Mammary epithelial cell (primary cell): ENCODE results near the gene ACYP2.

Source experiments
- EZH2 ChIP-seq: IDR thresholded peaks from 2 replicates; pipeline ENCODE4 v1.6.1; 2012; ENCODE audit warnings: low read length, inconsistent platforms, borderline replicate concordance
- TF ChIP-seq, protein P1 (sequence below), 2 donors: IDR thresholded peaks in 1 of 2; conservative IDR thresholded peaks in 1 of 2; 2 replicates each; pipeline ENCODE4 v1.5.1; 2011 to 2012; ENCODE audit warnings: inconsistent platforms in 2 of 2, low read length in 2 of 2, mild to moderate bottlenecking in 2 of 2, control low read depth in 1 of 2, low read depth in 1 of 2; ENCODE audit not compliant: insufficient read depth in 1 of 2; ENCODE audit errors: extremely low read depth in 1 of 2

DNA sequence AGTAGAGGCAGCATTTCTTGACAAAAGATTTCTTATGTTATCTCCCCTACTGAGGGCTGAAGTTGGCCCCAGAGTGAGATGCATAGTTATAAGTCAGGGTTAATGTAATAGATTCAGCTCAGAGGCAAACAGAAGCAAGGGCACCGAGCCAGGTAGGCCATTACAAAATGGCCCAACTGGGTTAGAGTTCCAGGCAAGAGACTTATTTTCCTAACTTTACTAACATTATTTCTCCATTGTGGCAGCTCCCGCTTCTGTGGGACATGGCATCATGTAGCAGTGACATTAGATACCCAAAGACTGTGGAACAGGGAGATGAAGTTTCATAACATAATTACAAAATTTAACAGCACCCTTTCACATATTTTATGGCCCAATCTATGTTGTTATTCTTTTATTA, 113.5 kb downstream of the ACYP2 start:
- no peak for TF ChIP-seq EZH2
- TF ChIP-seq, protein P1, sequence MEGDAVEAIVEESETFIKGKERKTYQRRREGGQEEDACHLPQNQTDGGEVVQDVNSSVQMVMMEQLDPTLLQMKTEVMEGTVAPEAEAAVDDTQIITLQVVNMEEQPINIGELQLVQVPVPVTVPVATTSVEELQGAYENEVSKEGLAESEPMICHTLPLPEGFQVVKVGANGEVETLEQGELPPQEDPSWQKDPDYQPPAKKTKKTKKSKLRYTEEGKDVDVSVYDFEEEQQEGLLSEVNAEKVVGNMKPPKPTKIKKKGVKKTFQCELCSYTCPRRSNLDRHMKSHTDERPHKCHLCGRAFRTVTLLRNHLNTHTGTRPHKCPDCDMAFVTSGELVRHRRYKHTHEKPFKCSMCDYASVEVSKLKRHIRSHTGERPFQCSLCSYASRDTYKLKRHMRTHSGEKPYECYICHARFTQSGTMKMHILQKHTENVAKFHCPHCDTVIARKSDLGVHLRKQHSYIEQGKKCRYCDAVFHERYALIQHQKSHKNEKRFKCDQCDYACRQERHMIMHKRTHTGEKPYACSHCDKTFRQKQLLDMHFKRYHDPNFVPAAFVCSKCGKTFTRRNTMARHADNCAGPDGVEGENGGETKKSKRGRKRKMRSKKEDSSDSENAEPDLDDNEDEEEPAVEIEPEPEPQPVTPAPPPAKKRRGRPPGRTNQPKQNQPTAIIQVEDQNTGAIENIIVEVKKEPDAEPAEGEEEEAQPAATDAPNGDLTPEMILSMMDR (conservative IDR thresholded peaks at IDR 0.05 in 1 of 2, IDR thresholded peaks at IDR 0.05 in 1 of 2; ENCODE audit: extremely low read depth in 1 of 2, insufficient read depth in 1 of 2, low read depth in 1 of 2, low read length in 2 of 2) = no peak
